A549 (cell line): ENCODE data around the gene GHR. TPM values are rescaled to one million over a fixed set of nuclear protein-coding genes. Genes with fewer than 3 reads are reported as not detected.
"Not testable (repeated sequence)": the region's sequence is repeated elsewhere in the genome, so short reads cannot be mapped to it uniquely, and the experiment has no call there.

Experiments
- ATAC-seq, 2 experiments: fragments of 200-7000 bp in 1 of 2; fragments of >200 bp in 1 of 2; cut with Nextera tagmentation in 1 of 2; cut with Tn5 transposase in 1 of 2; 3 replicates each; pipeline versions ENCODE4 v1.8.0 to v1.9.1; 2018 to 2020; ENCODE audit warnings: mild to moderate bottlenecking in 1 of 2, moderate library complexity in 1 of 2
- CTCF ChIA-PET: fragments of 300-600 bp; sonication (Branson Sonifier 250); formaldehyde crosslinking; extraction: SDS; loops from one replicate; lab custom pipeline; 2021; ENCODE audit warnings: antibody characterized with exemption, inconsistent platforms; lab: Yijun Ruan, JAX
- POLR2A ChIA-PET: fragments of 350-600 bp; formaldehyde crosslinking; extraction: SDS; loops from one replicate; lab custom pipeline; 2021; ENCODE audit warnings: antibody characterized with exemption, inconsistent platforms; lab: Yijun Ruan, JAX
- DNase-seq, 2 experiments: peaks; one replicate each; pipeline versions ENCODE4 v3.0.0 to v3.0.0-alpha.2; 2011 to 2016; ENCODE audit warnings: low read depth in 1 of 2, low spot score in 1 of 2
- FAIRE-seq: peaks from 2 replicates; lab custom pipeline; 2011; peaks lifted over from hg19 to GRCh38; lab: Jason Lieb, UNC
- H3K27ac ChIP-seq, 2 experiments: fragments of >200 bp; sonication (Bioruptor Twin); formaldehyde crosslinking; 3 replicates each; pipeline ENCODE4 v1.5.1; 2016 to 2017
- H3K4me1 ChIP-seq: fragments of >200 bp; sonication (Bioruptor Twin); formaldehyde crosslinking; 3 replicates; pipeline ENCODE4 v1.6.1; 2016
- H3K4me2 ChIP-seq: fragments of >200 bp; sonication (Bioruptor Twin); formaldehyde crosslinking; 3 replicates; pipeline ENCODE4 v1.6.1; 2016
- H3K4me3 ChIP-seq: fragments of >200 bp; sonication (Bioruptor Twin); formaldehyde crosslinking; 3 replicates; pipeline ENCODE4 v1.5.1; 2016
- H3K9me3 ChIP-seq: fragments of >200 bp; sonication (Bioruptor Twin); formaldehyde crosslinking; 3 replicates; pipeline ENCODE4 v1.6.1; 2016
- ATOH8 ChIP-seq: fragments of 250-450 bp; sonication (Bioruptor Pico); IDR thresholded peaks from 2 replicates; pipeline ENCODE4 v1.5.0; 2020; ENCODE audit warnings: low read depth, mild to moderate bottlenecking, moderate library complexity
- CBX2 ChIP-seq: fragments of 200-600 bp; sonication (generic); IDR thresholded peaks from 2 replicates; pipeline ENCODE4 v1.6.1; 2016; ENCODE audit warnings: low read depth, mild to moderate bottlenecking, borderline replicate concordance
- CBX8 ChIP-seq: fragments of 200-600 bp; sonication (generic); IDR thresholded peaks from 2 replicates; pipeline ENCODE4 v1.6.1; 2016
- CHD4 ChIP-seq: fragments of 200-600 bp; sonication (generic); IDR thresholded peaks from 2 replicates; pipeline ENCODE4 v1.6.1; 2016; ENCODE audit warnings: antibody characterized with exemption, mild to moderate bottlenecking, borderline replicate concordance
- CTCF ChIP-seq: fragments of >200 bp; sonication (Bioruptor Twin); formaldehyde crosslinking; IDR thresholded peaks from 3 replicates; pipeline ENCODE4 v1.5.1; 2016
- E2F6 ChIP-seq: IDR thresholded peaks from 2 replicates; pipeline ENCODE4 v1.6.1; 2012; ENCODE audit warnings: low read depth, borderline replicate concordance
- EHF ChIP-seq: fragments of 250-450 bp; sonication (Bioruptor Pico); IDR thresholded peaks from 2 replicates; pipeline ENCODE4 v1.5.0; 2020; ENCODE audit warnings: mild to moderate bottlenecking
- ELK1 ChIP-seq: fragments of 150-350 bp; IDR thresholded peaks from 2 replicates; pipeline ENCODE4 v1.6.1; 2014; ENCODE audit warnings: low read depth, mild to moderate bottlenecking, low read length
- FOSB ChIP-seq: fragments of 250-450 bp; sonication (Bioruptor Pico); IDR thresholded peaks from 2 replicates; pipeline ENCODE4 v1.5.0; 2020; ENCODE audit warnings: mild to moderate bottlenecking, moderate library complexity
- HEYL ChIP-seq: fragments of 250-450 bp; sonication (Bioruptor Pico); IDR thresholded peaks from 2 replicates; pipeline ENCODE4 v1.8.0; 2021; ENCODE audit warnings: mild to moderate bottlenecking, moderate library complexity
- HOXB13 ChIP-seq: fragments of 250-450 bp; sonication (Bioruptor Pico); IDR thresholded peaks from 2 replicates; pipeline ENCODE4 v1.5.0; 2020; ENCODE audit warnings: low read depth, mild to moderate bottlenecking, moderate library complexity
- KDM1A ChIP-seq: fragments of 200-600 bp; sonication (generic); IDR thresholded peaks from 2 replicates; pipeline ENCODE4 v1.6.1; 2016; ENCODE audit warnings: low read depth, mild to moderate bottlenecking
- KDM5A ChIP-seq: fragments of 200-600 bp; sonication (generic); IDR thresholded peaks from 2 replicates; pipeline ENCODE4 v1.6.1; 2016; ENCODE audit warnings: antibody characterized with exemption, mild to moderate bottlenecking
- POLR2A ChIP-seq: IDR thresholded peaks from 2 replicates; pipeline ENCODE4 v1.6.1; 2012; ENCODE audit warnings: mild to moderate bottlenecking, low read length
- RCOR1 ChIP-seq: fragments of 150-350 bp; IDR thresholded peaks from 2 replicates; pipeline ENCODE4 v1.6.1; 2014; ENCODE audit warnings: antibody characterized with exemption, low read length, low read depth
- REST ChIP-seq: fragments of 200-600 bp; sonication (generic); IDR thresholded peaks from 2 replicates; pipeline ENCODE4 v1.6.1; 2016; ENCODE audit warnings: antibody characterized with exemption, mild to moderate bottlenecking, moderate library complexity
- RNF2 ChIP-seq: fragments of 200-600 bp; sonication (generic); IDR thresholded peaks from 2 replicates; pipeline ENCODE4 v1.6.1; 2016; ENCODE audit warnings: low read depth, mild to moderate bottlenecking, antibody characterized with exemption, moderate library complexity, borderline replicate concordance
- SREBF2 ChIP-seq: fragments of 450-650 bp; IDR thresholded peaks from 2 replicates; pipeline ENCODE4 v1.6.1; 2014; ENCODE audit warnings: mild to moderate bottlenecking, moderate library complexity
- TFCP2L1 ChIP-seq: fragments of 250-450 bp; sonication (Bioruptor Pico); IDR thresholded peaks from 2 replicates; pipeline ENCODE4 v1.5.0; 2021; ENCODE audit warnings: mild to moderate bottlenecking
- ZNF302 ChIP-seq: fragments of 250-450 bp; sonication (Bioruptor Pico); IDR thresholded peaks from 2 replicates; pipeline ENCODE4 v1.9.0; 2021; ENCODE audit warnings: inconsistent platforms, mild to moderate bottlenecking, moderate library complexity
- ZSCAN20 ChIP-seq: fragments of 250-450 bp; sonication (Bioruptor Pico); IDR thresholded peaks from 2 replicates; pipeline ENCODE4 v1.8.0; 2022; ENCODE audit warnings: mild to moderate bottlenecking, moderate library complexity
- WGBS: methylation state at CpG from one replicate; pipeline ENCODE4 v1.1.6; 2017; ENCODE audit errors: missing lambda C conversion rate; 5-methylcytosine and 5-hydroxymethylcytosine counted together
- polyA plus RNA-seq, 4 experiments: library from polyadenylated mRNA; depleted of rRNA in 3 of 4; stranded (reverse); fragments of >200 nt; fragmentation: RNase III in 1 of 4; extraction: RNeasy Plus Mini Kit Qiagen cat#74134 plus additional on column Dnase treatment in 1 of 4; gene quantifications; 2 replicates in 3 of 4; 3 replicates in 1 of 4; pipeline ENCODE4 v1.2.3, GENCODE V29; 2011 to 2017
- TF ChIP-seq, protein P1 (sequence below): IDR thresholded peaks from 2 replicates; pipeline ENCODE4 v1.6.1; 2012
- TF ChIP-seq, protein P2 (sequence below): fragments of >200 bp; sonication (Bioruptor Twin); formaldehyde crosslinking; IDR thresholded peaks from 3 replicates; pipeline ENCODE4 v1.6.1; 2016

GHR gene
- polyA plus RNA-seq, 2 of the 4 experiments (the other 2 are of a cell fraction), result 0.05 TPM; not detected in 1

DNA sequence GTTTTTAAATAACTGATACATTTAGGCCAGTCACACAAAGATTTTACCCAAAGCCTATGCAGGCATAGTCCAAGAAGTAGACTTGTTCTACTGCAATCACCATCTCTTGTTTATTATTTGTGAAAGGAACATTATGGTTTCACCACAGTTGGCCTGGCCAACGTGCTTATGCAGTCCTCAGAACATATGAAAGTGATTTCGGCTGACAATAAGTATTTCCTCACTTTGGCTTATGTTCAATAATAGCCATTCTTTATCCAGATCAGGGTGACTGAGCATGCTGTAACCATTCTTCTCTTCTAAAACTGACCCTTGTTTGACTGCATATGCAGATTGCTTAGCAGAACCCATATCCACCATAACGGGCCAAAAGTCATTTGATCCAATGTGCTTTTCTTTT is 256.8 kb downstream of the GHR start (continued):
- TF ChIP-seq REST, result no peak
- TF ChIP-seq ZSCAN20, result no peak
- no peak for TF ChIP-seq CBX2
- TF ChIP-seq, all 56 proteins: peak for 0

GRCh38 chr5:42685078-42685477 is 261.8 kb downstream of the GHR start:
- H3K4me3 ChIP-seq, CTCF ChIA-PET, H3K4me2 ChIP-seq, ATAC-seq, DNase-seq, POLR2A ChIA-PET, H3K9me3 ChIP-seq, H3K27ac ChIP-seq, FAIRE-seq, H3K4me1 ChIP-seq: not testable (repeated sequence)

GRCh38 chr5:42689391-42689790 is 266.2 kb downstream of the GHR start:
- H3K27ac ChIP-seq, result no peak overlapping the region
- no peak for ATAC-seq
- no peak for FAIRE-seq
- WGBS, result 2% methylated on average over 4 of the region's 4 CpGs
- H3K4me2 ChIP-seq, result no peak overlapping the region
- POLR2A ChIA-PET, result no interaction called here
- H3K4me3 ChIP-seq, result no peak overlapping the region
- H3K9me3 ChIP-seq, result no peaks in the 10 kb centered on the region
- no peak for DNase-seq
- TF ChIP-seq KDM1A, result no peak
- no peak for TF ChIP-seq FOSB (CRISPR knock-in tag)
- no peak for TF ChIP-seq HOXB13 (CRISPR knock-in tag)
- TF ChIP-seq ZNF302 (CRISPR knock-in tag), result no peak
- no peak for TF ChIP-seq TFCP2L1
- TF ChIP-seq CTCF, result no peak
- TF ChIP-seq CHD4, result no peak
- TF ChIP-seq ATOH8 (CRISPR knock-in tag), result no peak
- no peak for TF ChIP-seq SREBF2
- no peak for TF ChIP-seq ELK1
- TF ChIP-seq EHF (CRISPR knock-in tag), result no peak
- TF ChIP-seq KDM5A, result no peak
- no peak for TF ChIP-seq RCOR1
- no peak for TF ChIP-seq HEYL (CRISPR knock-in tag)
- TF ChIP-seq, protein P1, sequence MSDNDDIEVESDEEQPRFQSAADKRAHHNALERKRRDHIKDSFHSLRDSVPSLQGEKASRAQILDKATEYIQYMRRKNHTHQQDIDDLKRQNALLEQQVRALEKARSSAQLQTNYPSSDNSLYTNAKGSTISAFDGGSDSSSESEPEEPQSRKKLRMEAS, result no peak
- TF ChIP-seq, protein P2, sequence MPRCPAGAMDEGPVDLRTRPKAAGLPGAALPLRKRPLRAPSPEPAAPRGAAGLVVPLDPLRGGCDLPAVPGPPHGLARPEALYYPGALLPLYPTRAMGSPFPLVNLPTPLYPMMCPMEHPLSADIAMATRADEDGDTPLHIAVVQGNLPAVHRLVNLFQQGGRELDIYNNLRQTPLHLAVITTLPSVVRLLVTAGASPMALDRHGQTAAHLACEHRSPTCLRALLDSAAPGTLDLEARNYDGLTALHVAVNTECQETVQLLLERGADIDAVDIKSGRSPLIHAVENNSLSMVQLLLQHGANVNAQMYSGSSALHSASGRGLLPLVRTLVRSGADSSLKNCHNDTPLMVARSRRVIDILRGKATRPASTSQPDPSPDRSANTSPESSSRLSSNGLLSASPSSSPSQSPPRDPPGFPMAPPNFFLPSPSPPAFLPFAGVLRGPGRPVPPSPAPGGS, result no peak
- TF ChIP-seq POLR2A, result no peak
- TF ChIP-seq RNF2, result no peak
- no peak for TF ChIP-seq CBX8
- TF ChIP-seq E2F6, result no peak
- CTCF ChIA-PET, result interaction anchor here (1.4 kb wide), 1 partner anchor 9 kb away, joined by 3 read pairs; no protein-coding TSS in a partner anchor
- no peaks in the 10 kb centered on the region for H3K4me1 ChIP-seq
